ENCODE results near the gene PPARD.

Gene PPARD

DNA sequence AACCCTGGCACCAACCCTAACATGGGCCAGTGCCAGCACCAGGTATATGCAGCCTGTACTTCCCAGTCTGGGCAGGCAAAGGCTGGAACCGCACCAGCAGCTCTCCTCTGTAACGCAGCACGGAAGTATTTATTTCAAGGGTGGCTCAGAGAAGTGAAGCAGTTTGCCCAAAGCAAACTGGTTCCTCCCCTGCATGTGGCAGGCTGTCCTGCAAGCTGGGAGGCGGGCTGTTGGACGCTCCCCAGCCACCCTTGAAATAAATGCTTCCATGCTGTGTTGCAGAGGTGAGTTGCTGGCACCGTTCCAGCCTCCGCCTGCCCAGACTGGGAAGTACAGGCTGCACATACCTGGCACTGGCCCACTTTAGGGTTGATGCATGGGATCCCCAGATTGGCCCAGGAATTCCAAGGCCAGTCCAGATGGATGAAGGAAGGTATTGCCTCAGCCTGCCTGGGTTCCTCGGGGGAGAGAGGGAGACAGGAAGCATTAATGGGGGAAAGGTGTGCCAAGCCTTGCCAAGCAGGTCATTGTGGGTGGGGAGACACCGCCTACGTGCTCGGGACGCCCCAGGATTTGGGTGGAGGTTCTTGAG is 49.8 kb downstream of the PPARD start:
- Histone ChIP-seq H3K27ac (no peak overlapping the region), H3K36me3 (no peaks in the 10 kb centered on the region), H3K4me1 (ENCODE audit: control insufficient read depth in 1 of 2, insufficient read depth in 1 of 2, low read depth in 1 of 2, low read length in 1 of 2) (no peaks in the 10 kb centered on the region), H3K27me3 (peaks cover 16% of the 10 kb centered on the region), H3K9me3 (no peaks in the 10 kb centered on the region), H3K4me3 (ENCODE audit: low read depth in 1 of 2, low read length in 1 of 2) (no peak overlapping the region)
- TF ChIP-seq CTCF (IDR thresholded peaks at IDR 0.05): no peak

GRCh38 chr6:35392773-35393672 is 50.7 kb downstream of the PPARD start:
- Histone ChIP-seq H3K36me3 (no peaks in the 10 kb centered on the region), H3K27me3 (peaks cover 16% of the 10 kb centered on the region), H3K9me3 (no peaks in the 10 kb centered on the region), H3K4me1 (ENCODE audit: control insufficient read depth in 1 of 2, insufficient read depth in 1 of 2, low read depth in 1 of 2, low read length in 1 of 2) (no peaks in the 10 kb centered on the region), H3K4me3 (ENCODE audit: low read depth in 1 of 2, low read length in 1 of 2) (no peak overlapping the region), H3K27ac (no peak overlapping the region)
- no peak for TF ChIP-seq CTCF (IDR thresholded peaks at IDR 0.05)

- Histone ChIP-seq H3K27ac (no peak overlapping the region), H3K36me3 (no peaks in the 10 kb centered on the region), H3K4me1 (ENCODE audit: control insufficient read depth in 1 of 2, insufficient read depth in 1 of 2, low read depth in 1 of 2, low read length in 1 of 2) (no peaks in the 10 kb centered on the region), H3K4me3 (ENCODE audit: low read depth in 1 of 2, low read length in 1 of 2) (no peak overlapping the region), H3K27me3 (peaks cover 16% of the 10 kb centered on the region), H3K9me3 (no peaks in the 10 kb centered on the region)
- no peak for TF ChIP-seq CTCF (IDR thresholded peaks at IDR 0.05)
Observed at GRCh38 chr6:35396991-35397390, 54.6 kb downstream of the PPARD start.

DNA sequence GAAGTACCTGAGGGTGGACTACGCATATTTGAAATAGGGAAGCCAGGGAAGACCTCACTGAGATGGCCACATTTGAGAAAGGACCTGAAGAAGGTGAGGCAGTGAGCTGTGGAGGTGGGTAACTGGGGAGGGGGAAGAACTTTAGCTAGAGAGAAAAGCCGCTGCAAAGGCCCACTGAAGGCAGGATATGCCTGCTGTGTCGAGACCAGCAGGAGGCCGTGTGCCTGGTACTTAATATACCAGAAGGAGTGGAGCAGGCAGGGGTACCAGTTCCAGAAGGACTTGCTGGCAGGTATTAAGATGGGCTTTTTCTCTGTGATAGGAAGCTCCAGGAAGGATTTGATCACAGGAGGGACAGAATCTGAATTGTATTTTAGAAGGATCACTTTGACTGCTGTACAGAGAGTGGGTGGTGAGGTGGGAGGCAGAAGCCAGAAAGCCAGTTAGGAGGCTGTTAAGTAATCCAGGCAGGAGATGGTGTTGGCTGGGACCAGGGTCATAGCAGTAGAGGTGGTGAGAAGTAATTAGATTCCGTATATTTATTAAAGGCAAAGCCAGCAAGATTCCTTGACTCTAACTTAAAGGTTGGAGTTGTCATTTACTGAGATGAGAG is 55.6 kb downstream of the PPARD start:
- Histone ChIP-seq H3K4me3 (ENCODE audit: low read depth in 1 of 2, low read length in 1 of 2) (no peak overlapping the region), H3K27me3 (peaks cover 12% of the 10 kb centered on the region), H3K4me1 (ENCODE audit: control insufficient read depth in 1 of 2, insufficient read depth in 1 of 2, low read depth in 1 of 2, low read length in 1 of 2) (no peaks in the 10 kb centered on the region), H3K9me3 (no peaks in the 10 kb centered on the region), H3K27ac (no peak overlapping the region), H3K36me3 (no peaks in the 10 kb centered on the region)
- TF ChIP-seq CTCF (IDR thresholded peaks at IDR 0.05): no peak

DNA sequence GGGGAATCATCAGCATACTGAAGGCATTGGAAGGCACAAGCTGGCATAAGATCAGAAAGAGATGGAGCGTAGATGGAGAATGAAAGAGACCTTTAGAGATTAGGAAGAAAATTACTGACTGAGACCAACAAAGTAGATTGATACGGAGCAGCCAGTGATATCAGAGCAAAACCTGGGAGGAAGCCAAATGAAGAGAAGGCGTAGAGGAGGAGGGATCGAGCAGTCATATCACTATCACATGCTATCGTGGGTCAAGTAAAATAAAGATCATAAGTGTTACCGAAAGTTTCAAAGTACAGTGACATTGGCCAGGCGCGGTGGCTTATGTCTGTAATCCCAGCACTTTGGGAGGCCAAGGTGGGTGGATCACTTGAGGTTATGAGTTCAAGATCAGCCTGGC is 56.2 kb downstream of the PPARD start:
- no peak for TF ChIP-seq CTCF (IDR thresholded peaks at IDR 0.05)
- no peak overlapping the region for H3K27ac ChIP-seq
- H3K4me1 ChIP-seq (ENCODE audit: control insufficient read depth in 1 of 2, insufficient read depth in 1 of 2, low read depth in 1 of 2, low read length in 1 of 2): no peaks in the 10 kb centered on the region
- H3K4me3 ChIP-seq (ENCODE audit: low read depth in 1 of 2, low read length in 1 of 2): no peak overlapping the region
- peaks cover 6% of the 10 kb centered on the region for H3K27me3 ChIP-seq
- no peaks in the 10 kb centered on the region for H3K9me3 ChIP-seq
- no peaks in the 10 kb centered on the region for H3K36me3 ChIP-seq

All from neutrophil (primary cell).